Colonic mucosa (tissue), 4 donors: ENCODE results near the gene CCDC197. TPM values are rescaled to one million over a fixed set of nuclear protein-coding genes. Genes with fewer than 3 reads are reported as not detected.
A peak's percentile ranks its signal among the peaks of the same experiment; 100 is the strongest.

ENCODE experiments used
- DNase-seq: peaks from one replicate; pipeline ENCODE4 v3.0.0-alpha.2; 2020
- H3K27ac ChIP-seq: fragments of 200-600 bp; one replicate; pipeline ENCODE4 v1.8.0; 2021
- H3K27me3 ChIP-seq: fragments of 200-600 bp; one replicate; pipeline ENCODE4 v1.8.0; 2021
- H3K36me3 ChIP-seq: fragments of 200-600 bp; one replicate; pipeline ENCODE4 v1.8.0; 2021
- H3K4me1 ChIP-seq: fragments of 200-600 bp; one replicate; pipeline ENCODE4 v1.8.0; 2021; ENCODE audit warnings: mild to moderate bottlenecking
- H3K4me3 ChIP-seq: fragments of 200-600 bp; one replicate; pipeline ENCODE4 v1.8.0; 2021
- H3K9ac ChIP-seq, 2 donors: one replicate each; pipeline ENCODE4 v1.7.0; 2013; ENCODE audit warnings: control low read depth in 2 of 2, low read depth in 2 of 2, low read length in 2 of 2
- H3K9me3 ChIP-seq: fragments of 200-600 bp; one replicate; pipeline ENCODE4 v1.8.0; 2021
- intact Hi-C: fragments of 100-400 bp; cut with DNase I; formaldehyde crosslinking; loops from one replicate; pipeline ENCODE4 v1.14.1; 2022
- total RNA-seq, 2 donors: library from RNA; stranded (reverse); fragmentation: NEBNext Ultra II Directional in 1 of 2; extraction: Animal tissue kit (Norgen Biotek cat#: 25700) in 1 of 2; gene quantifications; one replicate each; pipeline ENCODE4 v1.2.1, GENCODE V29; 2021
- TF ChIP-seq, protein P1 (sequence below): fragments of 200-600 bp; IDR thresholded peaks from one replicate; pipeline ENCODE4 v1.8.0; 2022; ENCODE audit warnings: antibody characterized with exemption, mild to moderate bottlenecking
- donor health status: healthy.
- donor health status: DM: no; HTN: no; CAD: no.
- donor health status: DM: no; HTN: no; CAD: no.

The CCDC197 gene
- total RNA-seq, 2 donors from 2014 or later, result not detected

DNA sequence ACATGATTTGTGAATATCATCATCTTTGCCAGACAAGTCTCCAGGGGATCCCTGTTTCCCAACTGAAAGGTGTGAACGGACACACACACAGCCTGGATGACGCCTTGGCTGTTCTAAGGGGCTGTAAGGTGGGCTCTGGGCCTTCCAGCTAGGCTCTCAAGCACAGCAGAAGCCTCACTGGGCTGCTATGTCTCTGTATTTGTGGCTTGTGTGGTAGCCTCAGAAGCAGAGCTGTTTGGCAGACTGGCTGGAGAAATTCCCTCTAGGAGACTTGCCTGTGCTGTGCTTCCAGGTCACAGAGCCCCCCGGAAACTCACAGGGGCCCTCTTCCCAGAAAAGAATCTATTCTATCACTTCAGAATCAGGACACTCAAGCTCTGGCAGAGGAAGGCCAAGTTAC, 50.5 kb downstream of the CCDC197 start:
- H3K9me3 ChIP-seq, result no peaks in the 10 kb centered on the region
- intact Hi-C loops, result no loop called here
- H3K27me3 ChIP-seq, result no peaks in the 10 kb centered on the region
- TF ChIP-seq, protein P1, sequence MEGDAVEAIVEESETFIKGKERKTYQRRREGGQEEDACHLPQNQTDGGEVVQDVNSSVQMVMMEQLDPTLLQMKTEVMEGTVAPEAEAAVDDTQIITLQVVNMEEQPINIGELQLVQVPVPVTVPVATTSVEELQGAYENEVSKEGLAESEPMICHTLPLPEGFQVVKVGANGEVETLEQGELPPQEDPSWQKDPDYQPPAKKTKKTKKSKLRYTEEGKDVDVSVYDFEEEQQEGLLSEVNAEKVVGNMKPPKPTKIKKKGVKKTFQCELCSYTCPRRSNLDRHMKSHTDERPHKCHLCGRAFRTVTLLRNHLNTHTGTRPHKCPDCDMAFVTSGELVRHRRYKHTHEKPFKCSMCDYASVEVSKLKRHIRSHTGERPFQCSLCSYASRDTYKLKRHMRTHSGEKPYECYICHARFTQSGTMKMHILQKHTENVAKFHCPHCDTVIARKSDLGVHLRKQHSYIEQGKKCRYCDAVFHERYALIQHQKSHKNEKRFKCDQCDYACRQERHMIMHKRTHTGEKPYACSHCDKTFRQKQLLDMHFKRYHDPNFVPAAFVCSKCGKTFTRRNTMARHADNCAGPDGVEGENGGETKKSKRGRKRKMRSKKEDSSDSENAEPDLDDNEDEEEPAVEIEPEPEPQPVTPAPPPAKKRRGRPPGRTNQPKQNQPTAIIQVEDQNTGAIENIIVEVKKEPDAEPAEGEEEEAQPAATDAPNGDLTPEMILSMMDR, result no peak
- peaks cover 13% of the 10 kb centered on the region for H3K36me3 ChIP-seq
- DNase-seq, result no peak
- no peak overlapping the region for H3K9ac ChIP-seq
- no peaks in the 10 kb centered on the region for H3K4me1 ChIP-seq
- H3K4me3 ChIP-seq, result no peak overlapping the region
- no peak overlapping the region for H3K27ac ChIP-seq

DNA sequence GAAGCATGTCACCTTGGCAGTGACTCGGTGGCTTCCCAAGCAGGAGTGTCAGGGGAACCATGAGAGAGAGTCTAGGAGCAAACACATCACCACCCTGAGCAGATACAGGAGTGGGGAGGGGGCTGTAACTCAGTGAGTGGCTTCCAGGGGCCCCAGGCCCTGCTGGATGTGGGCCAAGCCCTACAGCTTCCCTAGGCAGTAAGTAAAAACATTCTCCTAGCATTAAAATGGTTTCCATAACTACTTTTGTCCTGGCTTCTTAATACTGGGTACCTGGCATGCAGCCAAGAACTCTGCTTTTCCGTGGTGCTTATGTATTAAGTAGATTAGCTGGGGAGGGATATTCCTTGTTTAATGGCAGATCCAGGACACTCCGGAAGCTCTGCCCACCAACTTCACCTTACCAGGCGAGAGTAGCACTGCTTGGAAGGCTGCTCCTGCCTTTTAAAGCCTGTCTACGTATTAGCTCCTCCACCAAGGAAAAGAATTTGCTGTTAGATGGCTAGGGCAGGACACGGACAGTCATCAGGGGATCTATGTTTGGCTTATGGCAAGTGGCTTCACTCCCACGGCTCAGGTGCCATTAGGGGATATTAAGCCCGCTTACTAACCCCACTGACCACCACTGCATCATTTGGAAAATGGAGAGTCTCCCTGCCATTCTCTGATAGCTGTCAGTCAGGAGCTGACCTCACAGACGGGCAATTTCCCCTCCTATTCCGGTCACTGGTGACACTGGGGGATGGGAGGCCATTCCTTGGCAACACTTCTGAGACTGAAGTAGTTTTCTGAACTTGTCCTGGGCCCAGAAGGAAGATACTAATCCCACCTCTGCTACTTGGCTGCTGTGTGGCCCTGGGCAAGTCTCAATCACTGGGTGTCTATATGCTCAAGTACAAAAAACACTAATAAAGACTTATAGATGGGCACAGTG, 51.9 kb downstream of the CCDC197 start:
- no peak overlapping the region for H3K27ac ChIP-seq
- intact Hi-C loops, result no loop called here
- DNase-seq, result no peak
- no peak overlapping the region for H3K9ac ChIP-seq
- peaks cover 13% of the 10 kb centered on the region for H3K36me3 ChIP-seq
- H3K9me3 ChIP-seq, result no peaks in the 10 kb centered on the region
- H3K27me3 ChIP-seq, result no peaks in the 10 kb centered on the region
- TF ChIP-seq, protein P1, result no peak
- no peak overlapping the region for H3K4me3 ChIP-seq
- H3K4me1 ChIP-seq, result no peaks in the 10 kb centered on the region

DNA sequence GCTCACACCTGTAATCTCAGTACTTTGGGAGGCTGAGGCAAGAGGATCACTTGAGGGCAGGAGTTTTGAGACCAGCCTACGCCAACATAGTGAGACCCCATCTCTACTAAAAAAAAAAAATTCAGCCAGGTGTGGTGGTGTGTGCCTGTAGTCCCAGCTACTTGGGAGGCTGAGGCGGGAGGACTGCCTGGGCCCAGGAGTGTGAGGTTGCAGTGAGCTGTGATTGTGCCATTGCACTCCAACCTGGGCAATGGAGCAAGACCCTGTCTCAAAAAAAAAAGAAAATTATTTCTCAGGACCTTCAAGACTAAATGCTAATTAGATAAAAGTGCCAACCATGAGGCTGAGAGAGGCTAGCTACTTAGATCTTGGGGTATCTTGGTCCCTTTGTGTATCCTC, 52.5 kb downstream of the CCDC197 start:
- Histone ChIP-seq H3K9me3 (no peaks in the 10 kb centered on the region), H3K27ac (no peak overlapping the region), H3K4me3 (no peak overlapping the region), H3K27me3 (no peaks in the 10 kb centered on the region), H3K9ac (no peak overlapping the region), H3K36me3 (peaks cover 13% of the 10 kb centered on the region), H3K4me1 (no peaks in the 10 kb centered on the region)
- intact Hi-C loops, result loop anchor here (2.0 kb wide), 1 partner anchor 83 kb away; no protein-coding TSS in a partner anchor
- TF ChIP-seq, protein P1, result no peak
- no peak for DNase-seq

DNA sequence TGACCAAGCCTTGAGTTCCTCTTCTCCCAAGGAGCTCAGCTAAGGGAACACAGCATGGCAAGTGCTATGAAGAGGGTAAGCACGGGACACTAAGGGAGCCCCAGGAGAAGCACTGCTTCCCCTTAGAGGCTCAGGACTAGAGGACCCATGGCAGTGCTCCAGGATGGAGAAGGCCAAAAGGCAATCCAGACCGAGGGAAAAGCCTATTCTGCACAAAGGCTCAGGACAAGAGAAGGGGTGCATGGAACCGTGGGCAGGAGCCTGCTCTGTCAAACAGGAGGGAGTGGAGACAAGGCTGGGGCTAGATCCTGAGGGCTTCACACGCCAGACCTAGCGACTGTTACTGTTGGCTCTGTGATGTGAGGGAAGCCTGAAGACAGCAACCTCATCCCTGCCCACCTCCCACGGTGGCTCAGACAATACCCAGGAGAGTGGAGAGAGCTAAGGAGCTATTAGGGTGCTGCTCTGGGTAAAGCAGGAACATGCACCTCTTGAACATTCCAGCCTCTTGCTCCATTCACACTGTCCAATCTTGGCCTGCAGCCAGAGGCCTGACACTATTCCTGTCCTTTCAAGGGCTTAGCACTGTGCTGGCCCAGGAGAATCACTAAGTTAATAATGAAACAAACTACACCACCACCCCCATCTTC, 53.3 kb downstream of the CCDC197 start:
- Histone ChIP-seq H3K4me3 (no peak overlapping the region), H3K27ac (no peak overlapping the region), H3K9ac (no peak overlapping the region), H3K27me3 (no peaks in the 10 kb centered on the region), H3K36me3 (peaks cover 13% of the 10 kb centered on the region), H3K9me3 (no peaks in the 10 kb centered on the region), H3K4me1 (no peaks in the 10 kb centered on the region)
- TF ChIP-seq, protein P1, result no peak
- no peak for DNase-seq
- intact Hi-C loops, result loop anchor here (2.0 kb wide), 1 partner anchor 82 kb away; no protein-coding TSS in a partner anchor

DNA sequence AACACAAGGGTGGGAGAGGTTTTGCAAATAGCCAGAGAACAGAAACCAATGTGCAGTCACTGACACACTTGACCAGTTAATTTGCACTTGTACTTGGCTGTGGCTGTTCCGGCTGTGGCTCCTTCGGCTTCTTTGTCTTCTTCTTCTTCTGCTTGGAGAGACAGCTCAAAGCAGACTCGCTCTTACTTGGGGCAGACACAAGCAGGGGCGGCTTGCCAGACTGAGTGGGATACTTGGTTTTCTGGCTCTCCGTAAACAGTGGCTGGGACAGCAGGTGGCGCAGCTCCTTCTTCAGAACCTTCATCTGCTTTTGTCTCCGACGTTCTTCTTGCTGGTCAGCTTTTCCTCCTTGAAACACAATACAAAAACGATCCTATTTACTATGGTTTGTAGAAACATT, 54.0 kb downstream of the CCDC197 start:
- TF ChIP-seq, protein P1, result peak; percentile 38

More for the DNA sequence above, 54.0 kb downstream of the CCDC197 start:
- Histone ChIP-seq H3K27me3 (no peaks in the 10 kb centered on the region), H3K4me3 (no peak overlapping the region), H3K36me3 (peaks cover 18% of the 10 kb centered on the region), H3K27ac (no peak overlapping the region), H3K9ac (no peak overlapping the region), H3K4me1 (no peaks in the 10 kb centered on the region), H3K9me3 (no peaks in the 10 kb centered on the region)
- intact Hi-C loops, result loop anchor here (2.0 kb wide), 1 partner anchor 82 kb away; no protein-coding TSS in a partner anchor
- DNase-seq, result peak; percentile 54
